DND-41 (cell line): ENCODE results near the gene MLC1.

ENCODE experiments used
- ATAC-seq: fragments of 200-7000 bp; cut with Tn5 transposase; 3 replicates; pipeline ENCODE4 v1.9.1; 2021; ENCODE audit warnings: low read depth; ENCODE audit not compliant: insufficient read depth
- DNase-seq: peaks from one replicate; pipeline ENCODE4 v3.0.0-alpha.2; 2020
- H2AFZ ChIP-seq: 2 replicates; pipeline ENCODE4 v1.6.0; 2012; ENCODE audit warnings: low read depth, low read length
- H3K27ac ChIP-seq: 2 replicates; pipeline ENCODE4 v1.5.1; 2012; ENCODE audit warnings: low read length, inconsistent platforms
- H3K27me3 ChIP-seq: fragments of 200-600 bp; sonication (generic); 2 replicates; pipeline ENCODE4 v1.6.0; 2012; ENCODE audit warnings: low read length, mild to moderate bottlenecking, inconsistent platforms; ENCODE audit not compliant: insufficient read depth, poor library complexity
- H3K36me3 ChIP-seq: 2 replicates; pipeline ENCODE4 v1.5.1; 2012; ENCODE audit warnings: low read length, inconsistent platforms; ENCODE audit not compliant: insufficient read depth
- H3K4me1 ChIP-seq: 2 replicates; pipeline ENCODE4 v1.5.1; 2012; ENCODE audit warnings: mild to moderate bottlenecking, low read length; ENCODE audit not compliant: insufficient read depth
- H3K4me2 ChIP-seq: 2 replicates; pipeline ENCODE4 v1.6.0; 2012; ENCODE audit warnings: mild to moderate bottlenecking, moderate library complexity, low read length, inconsistent platforms; ENCODE audit not compliant: insufficient read depth
- H3K4me3 ChIP-seq, 2 experiments: fragments of 200-600 bp in 1 of 2; shearing (Covaris generic) in 1 of 2; 2 replicates each; pipeline ENCODE4 v1.5.1; 2012 to 2016; ENCODE audit warnings: inconsistent platforms in 2 of 2, low read length in 2 of 2, mild to moderate bottlenecking in 2 of 2, low read depth in 1 of 2, moderate library complexity in 1 of 2
- H3K79me2 ChIP-seq: 2 replicates; pipeline ENCODE4 v1.6.0; 2012; ENCODE audit warnings: low read length, inconsistent platforms; ENCODE audit not compliant: insufficient read depth
- H3K9ac ChIP-seq: 2 replicates; pipeline ENCODE4 v1.6.0; 2012; ENCODE audit warnings: low read depth, mild to moderate bottlenecking, inconsistent platforms, low read length, moderate library complexity
- H3K9me3 ChIP-seq: 2 replicates; pipeline ENCODE4 v1.5.1; 2012; ENCODE audit warnings: low read length, moderate library complexity, mild to moderate bottlenecking, inconsistent platforms; ENCODE audit not compliant: insufficient read depth, severe bottlenecking
- H4K20me1 ChIP-seq: 2 replicates; pipeline ENCODE4 v1.6.0; 2012; ENCODE audit warnings: low read length; ENCODE audit not compliant: insufficient read depth
- CTCF ChIP-seq: IDR thresholded peaks from 2 replicates; pipeline ENCODE4 v1.5.1; 2012; ENCODE audit warnings: borderline replicate concordance, low read length, moderate library complexity, mild to moderate bottlenecking; ENCODE audit not compliant: poor library complexity, severe bottlenecking; ENCODE audit errors: extremely low read depth
- EZH2 ChIP-seq: IDR thresholded peaks from 3 replicates; pipeline ENCODE4 v1.6.1; 2012; ENCODE audit warnings: borderline replicate concordance, low read depth, mild to moderate bottlenecking, moderate library complexity, low read length, inconsistent platforms; ENCODE audit not compliant: severe bottlenecking

MLC1 gene

GRCh38 chr22:50061141-50061823 is 23.9 kb downstream of the MLC1 start:
- H3K27me3 ChIP-seq = no peaks in the 10 kb centered on the region
- no peaks in the 10 kb centered on the region for H3K9me3 ChIP-seq
- ATAC-seq (no peak), DNase-seq (no peak)
- TF ChIP-seq EZH2 (no peak), CTCF (no peak)
- no peak overlapping the region for H3K27ac ChIP-seq
- no peak overlapping the region for H2AFZ ChIP-seq
- H4K20me1 ChIP-seq = no peaks in the 10 kb centered on the region; the same call in 1 of the 2 replicates
- no peaks in the 10 kb centered on the region for H3K79me2 ChIP-seq
- no peaks in the 10 kb centered on the region for H3K4me1 ChIP-seq
- H3K4me3 ChIP-seq = no peak overlapping the region
- H3K4me2 ChIP-seq = no peak overlapping the region
- H3K9ac ChIP-seq = no peak overlapping the region
- no peaks in the 10 kb centered on the region for H3K36me3 ChIP-seq

GRCh38 chr22:50060441-50061140 is 24.6 kb downstream of the MLC1 start:
- no peaks in the 10 kb centered on the region for H3K4me1 ChIP-seq
- no peak overlapping the region for H2AFZ ChIP-seq
- DNase-seq (no peak), ATAC-seq (no peak)
- H3K9ac ChIP-seq = no peak overlapping the region
- H4K20me1 ChIP-seq = no peaks in the 10 kb centered on the region; the same call in 1 of the 2 replicates
- H3K4me2 ChIP-seq = no peak overlapping the region
- H3K27me3 ChIP-seq = no peaks in the 10 kb centered on the region
- H3K9me3 ChIP-seq = no peaks in the 10 kb centered on the region
- H3K27ac ChIP-seq = no peak overlapping the region
- no peak overlapping the region for H3K4me3 ChIP-seq
- no peaks in the 10 kb centered on the region for H3K36me3 ChIP-seq
- no peaks in the 10 kb centered on the region for H3K79me2 ChIP-seq
- no peak for TF ChIP-seq CTCF
- TF ChIP-seq EZH2 = no peak

GRCh38 chr22:50059881-50060262 is 25.4 kb downstream of the MLC1 start:
- no peak overlapping the region for H2AFZ ChIP-seq
- ATAC-seq (no peak), DNase-seq (no peak)
- H3K4me2 ChIP-seq = no peak overlapping the region
- H3K27ac ChIP-seq = no peak overlapping the region
- H3K4me1 ChIP-seq = no peaks in the 10 kb centered on the region
- no peaks in the 10 kb centered on the region; the same call in 1 of the 2 replicates for H4K20me1 ChIP-seq
- no peak overlapping the region for H3K9ac ChIP-seq
- H3K9me3 ChIP-seq = no peaks in the 10 kb centered on the region
- TF ChIP-seq EZH2 (no peak), CTCF (no peak)
- no peaks in the 10 kb centered on the region for H3K27me3 ChIP-seq
- H3K4me3 ChIP-seq = no peak overlapping the region
- no peaks in the 10 kb centered on the region for H3K36me3 ChIP-seq
- no peaks in the 10 kb centered on the region for H3K79me2 ChIP-seq
